ENCODE data around the gene QRSL1.

GRCh38 chr6:106637051-106637716 is 7.8 kb downstream of the QRSL1 start:
- TF ChIP-seq POLR2A (IDR thresholded peaks at IDR 0.05) (no peak), POLR2AphosphoS5 (IDR thresholded peaks at IDR 0.05) (no peak)
